Skin epidermis (tissue), 12 donors: ENCODE measurements around the gene PLEK.
A peak's percentile ranks its signal among the peaks of the same experiment; 100 is the strongest.
"Not testable (repeated sequence)": the region's sequence is repeated elsewhere in the genome, so short reads cannot be mapped to it uniquely, and the experiment has no call there.

Source experiments
- H3K27ac ChIP-seq, 21 experiments: fragments of 200-600 bp; sonication (generic) in 11 of 21; one replicate each; pipeline ENCODE4 v1.5.0; 2020; ENCODE audit warnings: mild to moderate bottlenecking in 3 of 21, inconsistent platforms in 2 of 21, moderate library complexity in 2 of 21
- H3K4me3 ChIP-seq, 7 experiments: fragments of 200-600 bp; sonication (generic) in 2 of 7; one replicate each; pipeline ENCODE4 v1.5.0; 2020; ENCODE audit warnings: inconsistent platforms in 2 of 7, mild to moderate bottlenecking in 2 of 7, moderate library complexity in 1 of 7

The PLEK gene

GRCh38 chr2:68379184-68379708, 14.2 kb downstream of the PLEK start:
- Histone ChIP-seq H3K4me3 (no peak overlapping the region), H3K27ac (peak overlapping the region in 2 of 21 experiments; percentile 24 to 74)

GRCh38 chr2:68383778-68384177, 18.7 kb downstream of the PLEK start:
- Histone ChIP-seq H3K4me3 (no peak overlapping the region), H3K27ac (no peak overlapping the region)

- Histone ChIP-seq H3K27ac (peak overlapping the region in 1 of 21 experiments; percentile 45), H3K4me3 (no peak overlapping the region)
These were observed 19.5 kb downstream of the PLEK start for GRCh38 chr2:68384485-68385107.

GRCh38 chr2:68385220-68385906, 20.3 kb downstream of the PLEK start:
- H3K27ac ChIP-seq = peak overlapping the region in 2 of 21 experiments; percentile 34 to 45
- H3K4me3 ChIP-seq = no peak overlapping the region

- peak overlapping the region in 5 of 21 experiments; percentile 3 to 77 (median 41) for H3K27ac ChIP-seq
- H3K4me3 ChIP-seq = no peak overlapping the region
These were observed 20.8 kb downstream of the PLEK start for GRCh38 chr2:68385907-68386287.

GRCh38 chr2:68386365-68386764, 21.3 kb downstream of the PLEK start:
- Histone ChIP-seq H3K27ac (peak overlapping the region in 6 of 21 experiments; percentile 3 to 77 (median 54)), H3K4me3 (no peak overlapping the region)

GRCh38 chr2:68387408-68388350, 22.6 kb downstream of the PLEK start:
- Histone ChIP-seq H3K27ac (peak overlapping the region in 13 of 21 experiments; percentile 3 to 77 (median 52)), H3K4me3 (no peak overlapping the region)

- Histone ChIP-seq H3K4me3 (no peak overlapping the region), H3K27ac (peak overlapping the region in 13 of 21 experiments; percentile 3 to 77 (median 52))
These were observed 23.3 kb downstream of the PLEK start for GRCh38 chr2:68388358-68388757.

- H3K27ac ChIP-seq = peak overlapping the region in 8 of 21 experiments; percentile 12 to 77 (median 53)
- H3K4me3 ChIP-seq = no peak overlapping the region
These were observed 23.7 kb downstream of the PLEK start for GRCh38 chr2:68388772-68389171.

- peak overlapping the region in 4 of 21 experiments; percentile 7 to 77 (median 20) for H3K27ac ChIP-seq
These were observed 25.0 kb downstream of the PLEK start for GRCh38 chr2:68390114-68390513.

GRCh38 chr2:68390586-68390985, 25.5 kb downstream of the PLEK start:
- Histone ChIP-seq H3K4me3 (no peak overlapping the region), H3K27ac (peak overlapping the region in 2 of 21 experiments; percentile 7 to 20)

More at GRCh38 chr2:68390114-68390513, 25.0 kb downstream of the PLEK start:
- no peak overlapping the region for H3K4me3 ChIP-seq

GRCh38 chr2:68391099-68391498, 26.0 kb downstream of the PLEK start:
- H3K4me3 ChIP-seq = no peak overlapping the region
- H3K27ac ChIP-seq = peak overlapping the region in 2 of 21 experiments; percentile 7 to 8

- Histone ChIP-seq H3K4me3 (no peak overlapping the region), H3K27ac (peak overlapping the region in 1 of 21 experiments; percentile 8)
These were observed 26.8 kb downstream of the PLEK start for GRCh38 chr2:68391869-68392268.

- H3K27ac ChIP-seq = no peak overlapping the region
- no peak overlapping the region for H3K4me3 ChIP-seq
These were observed 31.0 kb downstream of the PLEK start for GRCh38 chr2:68396093-68396492.

GRCh38 chr2:68397704-68398263, 32.7 kb downstream of the PLEK start:
- H3K27ac ChIP-seq, H3K4me3 ChIP-seq: not testable (repeated sequence)

GRCh38 chr2:68403199-68403644, 38.1 kb downstream of the PLEK start:
- peak overlapping the region in 5 of 21 experiments; percentile 2 to 69 (median 44) for H3K27ac ChIP-seq
- no peak overlapping the region for H3K4me3 ChIP-seq

GRCh38 chr2:68404164-68404563, 39.1 kb downstream of the PLEK start:
- H3K27ac ChIP-seq = no peak overlapping the region
- H3K4me3 ChIP-seq = no peak overlapping the region

GRCh38 chr2:68404893-68405799, 40.1 kb downstream of the PLEK start:
- Histone ChIP-seq H3K27ac (peak overlapping the region in 1 of 21 experiments; percentile 5), H3K4me3 (no peak overlapping the region)
